DMS79 treated with DMSO at 0.1 percent for 48 hours (cell line): ENCODE results near the gene POLE2.
"Not testable (repeated sequence)": the region's sequence is repeated elsewhere in the genome, so short reads cannot be mapped to it uniquely, and the experiment has no call there.

Experiments
- DNase-seq: peaks from one replicate; lab custom pipeline; 2025; lab: John Stamatoyannopoulos, UW

POLE2 gene

DNA sequence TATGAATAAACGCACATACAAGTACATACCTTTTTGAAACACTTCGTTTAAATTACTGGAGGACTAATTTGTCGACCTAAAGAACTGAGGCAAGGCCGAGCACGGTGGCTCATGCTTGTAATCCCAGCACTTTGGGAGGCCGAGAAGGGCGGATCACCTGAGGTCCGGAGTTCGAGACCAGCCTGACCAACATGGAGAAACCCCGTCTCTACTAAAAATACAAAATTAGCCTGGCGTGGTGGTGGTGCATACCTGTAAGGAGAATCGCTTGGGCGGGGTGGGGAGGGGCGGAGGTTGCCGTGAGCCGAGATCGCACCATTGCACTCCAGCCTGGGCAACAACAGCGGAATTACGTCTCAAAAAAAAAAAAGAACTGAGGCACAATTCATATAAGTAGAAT lies 68.7 kb downstream of the POLE2 start:
- DNase-seq = not testable (repeated sequence)

DNA sequence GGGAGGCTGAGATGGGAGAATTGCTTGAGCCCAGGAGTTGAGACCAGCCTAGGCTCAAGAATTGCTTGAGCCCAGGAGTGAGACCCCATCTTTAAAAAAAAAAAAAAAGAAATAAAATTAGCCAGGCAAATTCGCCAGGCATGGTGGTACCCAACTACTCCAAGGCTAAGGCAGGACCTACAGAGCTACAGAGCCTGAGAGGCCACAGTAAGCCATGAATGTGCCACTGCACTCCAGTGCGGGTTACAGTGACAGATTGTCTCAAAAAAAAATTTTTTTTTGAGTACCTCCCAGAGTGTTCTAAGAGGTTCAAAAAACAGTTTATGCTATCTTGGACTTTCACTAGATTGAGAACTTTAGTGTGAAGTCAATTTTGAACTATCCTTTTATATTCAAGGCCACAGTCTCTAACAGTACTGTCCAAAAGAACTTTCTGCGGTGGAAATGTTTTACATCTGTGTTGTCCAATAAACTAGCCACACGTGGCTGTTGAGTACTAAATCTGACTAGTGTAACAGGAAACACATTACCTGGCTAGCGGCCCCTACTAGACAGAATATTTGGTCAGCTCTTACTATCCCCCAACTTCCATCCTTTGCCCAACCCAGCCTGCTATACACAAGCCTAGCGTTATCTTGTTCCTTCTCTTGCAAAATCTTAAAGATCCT lies 70.0 kb downstream of the POLE2 start:
- DNase-seq = no peak

DNA sequence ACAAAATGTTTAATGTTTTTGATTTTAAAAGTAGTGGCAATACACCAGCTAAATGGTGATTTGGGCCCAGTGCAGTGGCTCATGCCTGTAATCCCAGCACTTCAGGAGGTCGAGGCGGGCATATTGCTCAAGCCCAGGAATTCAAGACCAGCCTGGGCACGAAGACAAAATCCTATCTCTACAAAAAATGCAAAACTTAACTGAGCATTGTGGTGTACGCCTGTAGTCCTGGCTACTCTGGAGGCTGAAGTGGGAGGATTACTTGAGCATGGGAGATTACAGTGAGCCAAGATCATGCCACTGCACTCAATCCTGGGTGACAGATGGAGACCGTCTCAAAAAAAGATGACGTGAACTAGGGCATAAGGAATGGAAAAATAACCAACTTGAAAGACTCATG lies 72.2 kb downstream of the POLE2 start:
- DNase-seq = no peak

DNA sequence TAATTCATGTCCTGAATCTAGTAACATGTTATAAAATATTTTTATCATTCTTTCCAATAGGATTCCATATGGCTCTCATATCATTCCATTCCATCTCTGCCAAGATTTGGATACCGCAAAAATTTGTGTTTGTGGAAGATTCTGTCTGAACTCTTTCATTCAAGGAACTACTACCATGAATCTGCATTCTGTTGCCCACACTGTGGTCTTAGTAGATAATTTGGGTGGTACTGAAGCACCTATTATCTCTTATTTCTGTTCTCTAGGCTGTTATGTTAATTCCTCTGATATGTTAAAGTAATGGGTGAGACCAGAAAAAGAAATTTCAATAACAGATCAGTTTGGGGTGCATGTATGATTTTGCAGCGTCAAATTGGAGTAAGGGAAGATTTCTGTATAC lies 73.8 kb downstream of the POLE2 start:
- DNase-seq = no peak

DNA sequence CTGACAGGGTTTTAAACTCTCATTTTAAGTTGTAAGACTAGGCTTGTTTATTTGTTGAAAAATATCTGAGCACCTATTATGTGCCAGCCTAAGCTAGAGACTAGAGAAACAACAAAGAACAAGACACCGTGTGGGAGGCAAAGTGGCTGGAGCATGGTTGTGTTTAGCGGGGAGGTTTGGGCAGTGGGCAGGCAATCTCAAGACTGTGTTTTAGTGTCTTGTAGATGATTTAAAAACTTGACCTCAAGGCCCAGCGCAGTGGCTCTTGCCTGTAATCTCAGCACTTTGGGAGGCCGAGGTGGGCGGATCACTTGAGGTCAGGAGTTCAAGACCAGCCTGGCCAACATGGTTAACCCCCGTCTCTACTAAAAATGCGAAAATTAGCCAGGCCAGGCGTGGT lies 75.3 kb downstream of the POLE2 start:
- DNase-seq = no peak

DNA sequence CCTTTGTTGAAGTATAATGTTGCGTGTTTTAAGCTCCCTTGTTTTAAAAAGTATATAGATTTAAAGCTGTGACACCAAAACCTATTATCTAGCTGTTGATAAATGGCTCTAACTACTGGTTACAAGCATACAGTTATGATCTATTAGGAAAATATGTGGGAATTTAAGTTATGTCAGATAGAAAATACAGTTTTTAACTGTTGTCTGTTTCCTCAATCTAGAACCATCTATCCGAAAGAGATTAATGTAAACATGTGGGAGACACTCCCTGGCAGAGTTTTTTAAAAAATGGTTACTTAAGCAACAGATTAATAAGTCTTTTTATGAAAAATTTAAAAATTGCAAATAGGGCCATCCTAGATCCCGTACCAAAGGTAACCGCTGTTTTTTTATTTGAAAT lies 75.8 kb downstream of the POLE2 start:
- DNase-seq = no peak

DNA sequence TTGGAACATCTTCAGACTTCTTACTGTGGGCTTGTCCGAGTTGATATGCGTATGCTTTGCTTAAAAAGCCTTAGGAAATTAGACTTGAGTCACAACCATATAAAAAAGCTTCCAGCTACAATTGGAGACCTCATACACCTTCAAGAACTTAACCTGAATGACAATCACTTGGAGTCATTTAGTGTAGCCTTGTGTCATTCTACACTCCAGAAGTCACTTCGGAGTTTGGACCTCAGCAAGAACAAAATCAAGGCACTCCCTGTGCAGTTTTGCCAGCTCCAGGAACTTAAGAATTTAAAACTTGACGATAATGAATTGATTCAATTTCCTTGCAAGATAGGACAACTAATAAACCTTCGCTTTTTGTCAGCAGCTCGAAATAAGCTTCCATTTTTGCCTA lies 80.4 kb downstream of the POLE2 start:
- no peak for DNase-seq

DNA sequence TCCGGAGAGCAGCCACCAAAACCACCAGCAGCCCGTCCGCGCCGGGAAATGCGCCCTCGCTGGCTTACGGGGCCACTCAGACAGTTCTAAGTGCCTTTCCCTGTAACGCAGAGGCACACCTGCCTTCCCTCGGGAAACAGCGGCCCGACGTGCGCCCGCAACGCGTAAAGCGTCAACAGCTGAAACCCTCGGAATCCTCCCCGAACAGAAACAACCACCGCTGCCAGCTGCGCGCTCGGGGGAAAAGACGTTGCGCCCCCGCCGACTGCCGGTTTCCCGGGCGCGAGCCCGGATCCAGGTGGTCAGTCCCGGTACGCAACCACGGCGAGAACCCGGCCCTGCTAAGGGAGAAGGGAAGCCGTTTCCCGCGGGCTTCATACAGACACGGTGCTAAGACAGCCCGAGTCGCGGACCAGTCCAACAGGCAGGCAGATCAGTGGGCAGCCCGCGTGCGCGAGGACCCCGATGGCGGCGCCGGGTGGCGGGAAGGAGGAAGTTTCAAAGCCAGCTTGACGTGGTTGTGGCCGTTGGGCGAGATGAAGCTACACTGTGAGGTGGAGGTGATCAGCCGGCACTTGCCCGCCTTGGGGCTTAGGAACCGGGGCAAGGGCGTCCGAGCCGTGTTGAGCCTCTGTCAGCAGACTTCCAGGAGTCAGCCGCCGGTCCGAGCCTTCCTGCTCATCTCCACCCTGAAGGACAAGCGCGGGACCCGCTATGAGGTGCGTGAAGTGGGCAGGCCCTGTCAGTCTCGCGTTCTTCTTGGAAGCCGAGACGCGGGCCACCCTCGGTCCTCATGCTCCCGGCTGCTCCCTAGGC lies 89.3 kb downstream of the POLE2 start, which contains the start of gene LRR1:
LRR1 (plus strand) TSS at position 456 of the 816 bp plus-strand sequence; CDS start at position 537, 81 bp downstream.
- DNase-seq = peak; percentile 92

DNA sequence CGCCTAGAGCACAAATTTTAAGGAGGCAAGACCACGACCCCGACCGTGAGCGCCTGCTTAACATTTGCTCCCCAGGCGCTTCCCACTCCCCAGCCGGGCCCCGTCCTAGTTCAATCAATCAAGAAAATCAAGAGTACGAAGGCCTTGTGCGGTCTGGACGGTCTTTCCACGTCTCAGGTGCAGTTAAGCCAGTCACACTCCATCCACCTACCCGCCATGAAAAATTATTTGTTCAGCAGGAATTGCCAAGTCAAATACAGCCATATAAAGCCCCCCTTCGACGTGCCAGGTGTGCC lies 89.9 kb downstream of the POLE2 start:
- DNase-seq = no peak

DNA sequence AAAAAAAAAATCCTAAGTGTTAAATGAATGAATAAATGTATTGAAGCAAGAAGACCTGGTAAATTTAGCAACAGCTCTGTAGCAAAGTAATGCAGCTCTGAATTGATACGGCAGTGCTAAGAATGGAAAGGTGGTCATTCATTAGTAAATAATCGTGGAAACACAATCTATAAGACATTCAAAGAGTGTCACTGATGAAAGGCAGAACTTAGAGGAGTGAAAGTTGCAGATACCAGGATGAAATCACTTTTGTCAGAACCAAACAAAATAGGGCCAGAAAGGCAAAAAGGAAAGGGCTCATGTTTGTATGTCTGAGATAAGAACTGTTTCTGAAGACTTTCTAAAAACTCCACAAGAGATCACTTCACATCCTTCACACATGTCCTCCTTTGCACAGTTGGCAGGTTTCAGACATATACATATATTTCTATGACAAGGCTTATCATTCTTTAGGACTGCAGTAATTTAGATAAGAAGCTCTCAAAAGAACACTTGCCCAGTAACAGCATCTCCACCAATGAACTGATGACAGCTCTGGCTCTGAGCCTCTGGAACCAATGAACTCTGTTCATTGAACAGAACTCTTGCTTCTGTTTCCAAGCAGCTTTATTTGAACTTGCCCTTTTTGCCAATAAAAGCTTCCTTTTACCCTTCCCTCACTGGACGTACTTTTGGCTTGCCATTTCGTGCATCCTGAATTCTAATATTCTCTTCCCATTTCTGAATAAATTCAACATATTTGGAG lies 93.5 kb downstream of the POLE2 start:
- no peak for DNase-seq
